ENCODE results near the gene USF1. TPM values are rescaled to one million over a fixed set of nuclear protein-coding genes. Genes with fewer than 3 reads are reported as not detected.

Gene USF1
- total and polyA plus RNA-seq, 9 of the 15 experiments (the other 6 are each of a cell fraction or from before 2014, with no cell fraction given), result 7.4 to 60.2 (median 54.2) TPM

- ChIA-PET CTCF (ENCODE audit: low intra/inter-chr PET ratio) (no interaction called here), POLR2A (interaction anchor here (1.0 to 3.0 kb wide), 6 partner anchors 9 to 145 kb away, joined by 3 to 19 read pairs (median 4); partner anchors contain the start of gene F11R)
- WGBS (ENCODE audit: insufficient coverage, low coverage, missing lambda C conversion rate), result 4% methylated on average over 7 of the region's 7 CpGs
- H3K79me2 ChIP-seq (ENCODE audit: control insufficient read depth, insufficient read depth, low read length), result peaks cover 90% of the 10 kb centered on the region
- H2AFZ ChIP-seq (ENCODE audit: low read depth, low read length), result no peak overlapping the region
- peak overlapping the region in 1 of 2 experiments; percentile 24; a peak in 1 of 4 replicates for H3K9ac ChIP-seq (ENCODE audit: insufficient read depth in 1 of 2, low read depth in 2 of 2, low read length in 2 of 2)
- no peak overlapping the region for H3K4me3 ChIP-seq
- intact Hi-C loops (cut with micrococcal nuclease) (loop anchor here (1.0 kb wide), 1 partner anchor 11 kb away; no protein-coding TSS in a partner anchor), in situ Hi-C loops (cut with MboI) (no loop called here)
- H3K27me3 ChIP-seq (ENCODE audit: control insufficient read depth in 2 of 2, insufficient read depth in 2 of 2, low read length in 2 of 2), result no peaks in the 10 kb centered on the region
- H3K4me2 ChIP-seq (ENCODE audit: insufficient read depth, low read length), result peak overlapping the region; percentile 2; the same call in 1 of the 2 replicates
- ATAC-seq, result peak; percentile 70
- no peaks in the 10 kb centered on the region for H3K9me1 ChIP-seq (ENCODE audit: control insufficient read depth, insufficient read depth, low read length)
- H3K9me3 ChIP-seq (replicated peaks; ENCODE audit: control insufficient read depth, insufficient read depth, low read depth, low read length), result no peaks in the 10 kb centered on the region
- peaks cover 14% of the 10 kb centered on the region for H3K36me3 ChIP-seq (ENCODE audit: control insufficient read depth, insufficient read depth, low read length)
- FAIRE-seq, result peak; percentile 96
- no peaks in the 10 kb centered on the region for H4K20me1 ChIP-seq (replicated peaks; ENCODE audit: control insufficient read depth, insufficient read depth, low read length)
- H3K4me1 ChIP-seq (replicated peaks in 1 of 2; ENCODE audit: control insufficient read depth in 2 of 2, insufficient read depth in 2 of 2, low read length in 2 of 2), result peaks cover 47 to 54% of the 10 kb centered on the region in 2 experiments
- BruUV-seq (replicated peaks), result no TSS peak
- peak; percentile 60 to 93 (median 68) for DNase-seq (ENCODE audit: extremely low read depth in 1 of 4, low spot score in 3 of 4)
- peak overlapping the region; percentile 62 for H3K27ac ChIP-seq (ENCODE audit: extremely low read depth, low read depth, low read length)
- peak; percentile 89 for TF ChIP-seq SMARCA4 (IDR thresholded peaks at IDR 0.05)
- peak; percentile 84 for TF ChIP-seq NFE2 (IDR thresholded peaks at IDR 0.05; ENCODE audit: low read depth)
- TF ChIP-seq ZNF316 (IDR thresholded peaks at IDR 0.05), result peak; percentile 60
- TF ChIP-seq STAT5A (IDR thresholded peaks at IDR 0.05; ENCODE audit: borderline replicate concordance, low read length), result peak; percentile 79
- TF ChIP-seq DACH1 (IDR thresholded peaks at IDR 0.05; ENCODE audit: partially characterized antibody), result peak; percentile 42
- peak; percentile 73 to 76 for TF ChIP-seq TRIM24 (IDR thresholded peaks at IDR 0.05)
- peak; percentile 77; the same call in 1 of the 2 replicates for TF ChIP-seq HMBOX1 (IDR thresholded peaks at IDR 0.05)
- TF ChIP-seq KLF16 (IDR thresholded peaks at IDR 0.05), result peak; percentile 83
- TF ChIP-seq MEIS2 (IDR thresholded peaks at IDR 0.05; ENCODE audit: partially characterized antibody), result peak; percentile 37
- TF ChIP-seq EP300 (IDR thresholded peaks at IDR 0.05; ENCODE audit: low read length), result peak; percentile 80
- TF ChIP-seq CBFA2T2 (conservative IDR thresholded peaks at IDR 0.05), result peak; percentile 94
- TF ChIP-seq DMBX1 (CRISPR knock-in tag; IDR thresholded peaks at IDR 0.05; ENCODE audit: borderline replicate concordance), result 0 out of 2 replicates have a peak, but pooled peaks have one; percentile 33
- peak; percentile 82; the same call in 1 of the 2 replicates for TF ChIP-seq SMARCE1 (IDR thresholded peaks at IDR 0.05)
- TF ChIP-seq RNF2 (IDR thresholded peaks at IDR 0.05), result peak; percentile 51; the same call in 1 of the 2 replicates
- peak; percentile 47 for TF ChIP-seq CREM (IDR thresholded peaks at IDR 0.05; ENCODE audit: low read depth)
- peak; percentile 38 for TF ChIP-seq HNRNPLL (IDR thresholded peaks at IDR 0.05; ENCODE audit: low read depth, low read length, poor library complexity, severe bottlenecking)
- TF ChIP-seq NBN (IDR thresholded peaks at IDR 0.05; ENCODE audit: low read depth), result 0 out of 2 replicates have a peak, but pooled peaks have one; percentile 59
- peak; percentile 82 for TF ChIP-seq POLR2AphosphoS5 (IDR thresholded peaks at IDR 0.05; ENCODE audit: control insufficient read depth, insufficient read depth, low read depth, low read length)
- peak; percentile 80; the same call in 1 of the 2 replicates for TF ChIP-seq ADNP (tag; IDR thresholded peaks at IDR 0.05)
- TF ChIP-seq NCOR1 (IDR thresholded peaks at IDR 0.05), result peak; percentile 95
- TF ChIP-seq FOXM1 (IDR thresholded peaks at IDR 0.05; ENCODE audit: low read depth), result peak; percentile 71; the same call in 1 of the 2 replicates
- no peak for TF ChIP-seq FOXM1 (CRISPR knock-in tag; IDR thresholded peaks at IDR 0.05; ENCODE audit: low read depth)
- peak; percentile 92 for TF ChIP-seq EGR1 (conservative IDR thresholded peaks at IDR 0.05)
- TF ChIP-seq CXXC5 (CRISPR knock-in tag; IDR thresholded peaks at IDR 0.05), result peak; percentile 48; the same call in 1 of the 2 replicates
- TF ChIP-seq MYC (IDR thresholded peaks at IDR 0.05; ENCODE audit: low read depth, low read length), result 0 out of 2 replicates have a peak, but pooled peaks have one; percentile 32
- TF ChIP-seq MYC (CRISPR knock-in tag; IDR thresholded peaks at IDR 0.05; ENCODE audit: borderline replicate concordance, low read depth), result no peak
- TF ChIP-seq HDAC1 (IDR thresholded peaks at IDR 0.05), result peak; percentile 8 to 54; a peak in 1 of 4 replicates
- peak; percentile 95 for TF ChIP-seq DPF2 (IDR thresholded peaks at IDR 0.05)
Measured at GRCh38 chr1:161009602-161010211, 36.1 kb downstream of the USF1 start.
